Loucy (cell line): ENCODE measurements around the gene HIRIP3.

Experiments
- H2AFZ ChIP-seq: fragments of 200-600 bp; sonication (generic); 2 replicates; pipeline ENCODE4 v1.6.0; 2016; ENCODE audit warnings: antibody characterized with exemption, mild to moderate bottlenecking, low read length, moderate library complexity
- H3F3A ChIP-seq: fragments of 200-600 bp; 2 replicates; pipeline ENCODE4 v1.6.0; 2016; ENCODE audit warnings: antibody characterized with exemption, low read depth, mild to moderate bottlenecking
- H3K27me3 ChIP-seq: fragments of 200-600 bp; sonication (generic); 2 replicates; pipeline ENCODE4 v1.6.1; 2014; ENCODE audit warnings: low read length, mild to moderate bottlenecking; ENCODE audit not compliant: insufficient read depth, poor library complexity, severe bottlenecking
- H3K36me3 ChIP-seq: fragments of 200-600 bp; sonication (generic); 2 replicates; pipeline ENCODE4 v1.6.1; 2016; ENCODE audit warnings: low read length; ENCODE audit not compliant: insufficient read depth
- H3K4me1 ChIP-seq: fragments of 200-600 bp; sonication (generic); 2 replicates; pipeline ENCODE4 v1.5.1; 2014; ENCODE audit warnings: low read length, mild to moderate bottlenecking; ENCODE audit not compliant: insufficient read depth, poor library complexity, severe bottlenecking
- H3K4me2 ChIP-seq: fragments of 200-600 bp; sonication (generic); 2 replicates; pipeline ENCODE4 v1.6.0; 2014; ENCODE audit warnings: antibody characterized with exemption, low read length, low read depth, mild to moderate bottlenecking; ENCODE audit not compliant: poor library complexity, severe bottlenecking
- H3K4me3 ChIP-seq: fragments of 200-600 bp; sonication (generic); 2 replicates; pipeline ENCODE4 v1.5.1; 2014; ENCODE audit warnings: low read length, mild to moderate bottlenecking, mixed read lengths; ENCODE audit not compliant: poor library complexity, severe bottlenecking
- H3K79me2 ChIP-seq: fragments of 200-600 bp; sonication (generic); 2 replicates; pipeline ENCODE4 v1.6.1; 2014; ENCODE audit warnings: low read length; ENCODE audit not compliant: insufficient read depth
- H3K9ac ChIP-seq: fragments of 200-600 bp; sonication (generic); 2 replicates; pipeline ENCODE4 v1.6.0; 2014; ENCODE audit warnings: mild to moderate bottlenecking, low read depth, low read length, moderate library complexity; ENCODE audit not compliant: poor library complexity, severe bottlenecking
- H3K9me2 ChIP-seq: fragments of 200-600 bp; sonication (generic); replicated peaks from 2 replicates; pipeline ENCODE4 v1.6.1; 2016; ENCODE audit warnings: low read depth, low read length, mixed read lengths
- H3K9me3 ChIP-seq: fragments of 200-600 bp; sonication (generic); 2 replicates; pipeline ENCODE4 v1.6.1; 2014; ENCODE audit warnings: mild to moderate bottlenecking, antibody characterized with exemption, low read length, low read depth; ENCODE audit not compliant: insufficient read depth
- H4K20me1 ChIP-seq: fragments of 200-600 bp; sonication (generic); 2 replicates; pipeline ENCODE4 v1.6.0; 2014; ENCODE audit warnings: antibody characterized with exemption, low read length, mild to moderate bottlenecking; ENCODE audit not compliant: insufficient read depth, poor library complexity, severe bottlenecking
- CTCF ChIP-seq: fragments of 200-600 bp; sonication (generic); conservative IDR thresholded peaks from 2 replicates; pipeline ENCODE4 v1.5.1; 2014; ENCODE audit warnings: mild to moderate bottlenecking, antibody characterized with exemption, low read length
- EZH2phosphoT487 ChIP-seq: fragments of 200-600 bp; IDR thresholded peaks from 2 replicates; pipeline ENCODE4 v1.6.1; 2018; ENCODE audit warnings: antibody characterized with exemption, mild to moderate bottlenecking, moderate library complexity, borderline replicate concordance

The HIRIP3 gene

GRCh38 chr16:30006095-30006473 is 10.7 kb upstream of the HIRIP3 start:
- Histone ChIP-seq H3K4me1 (no peaks in the 10 kb centered on the region), H3K9me2 (no peaks in the 10 kb centered on the region), H3K9ac (no peak overlapping the region), H3K36me3 (no peaks in the 10 kb centered on the region), H3F3A (no peaks in the 10 kb centered on the region), H2AFZ (no peak overlapping the region), H3K27me3 (no peaks in the 10 kb centered on the region), H3K4me2 (no peak overlapping the region), H3K9me3 (no peaks in the 10 kb centered on the region), H3K79me2 (no peaks in the 10 kb centered on the region), H3K4me3 (no peak overlapping the region), H4K20me1 (peaks cover 2% of the 10 kb centered on the region)
- TF ChIP-seq CTCF (no peak), EZH2phosphoT487 (no peak)

DNA sequence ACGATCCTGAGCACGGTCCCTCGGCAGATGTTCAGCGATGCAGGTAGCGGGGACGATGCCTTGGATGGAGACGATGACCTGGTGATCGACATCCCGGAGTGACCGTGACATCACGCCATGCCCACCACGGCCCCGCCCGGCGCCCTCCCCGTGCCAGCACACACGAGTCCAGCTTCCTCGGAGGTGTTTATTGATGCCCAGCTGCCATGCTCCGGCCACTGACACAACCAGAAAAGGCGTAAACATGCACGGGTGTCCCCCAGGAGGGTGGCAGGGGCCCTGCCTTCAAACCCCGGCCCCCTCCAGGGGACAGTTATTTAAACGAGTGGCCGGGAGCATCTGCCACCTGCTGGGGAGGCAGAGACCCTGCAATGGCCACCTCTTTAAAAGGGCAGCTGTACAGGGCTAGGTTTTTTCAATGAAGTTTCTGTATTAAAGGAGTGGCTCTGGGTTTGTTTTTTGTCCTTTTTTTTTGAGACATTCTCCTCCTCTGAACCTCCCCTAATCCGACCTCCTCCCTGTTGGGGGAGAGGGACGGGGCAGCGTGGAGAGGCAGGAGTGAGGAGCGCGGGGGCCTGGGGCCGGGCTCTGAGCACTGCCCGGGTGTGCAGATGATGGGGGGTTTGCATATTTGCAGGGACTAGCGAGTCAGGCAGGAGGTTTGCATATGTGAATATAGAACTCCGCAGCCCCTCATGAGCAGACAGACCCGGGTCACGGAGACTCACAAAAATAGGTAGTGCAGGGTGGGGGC is 10.1 kb upstream of the HIRIP3 start:
- Histone ChIP-seq H4K20me1 (peaks cover 2% of the 10 kb centered on the region), H3K4me2 (no peak overlapping the region), H2AFZ (no peak overlapping the region), H3K36me3 (no peaks in the 10 kb centered on the region), H3K9me2 (no peaks in the 10 kb centered on the region), H3K27me3 (no peaks in the 10 kb centered on the region), H3K4me1 (no peaks in the 10 kb centered on the region), H3K9me3 (no peaks in the 10 kb centered on the region), H3K79me2 (no peaks in the 10 kb centered on the region), H3K4me3 (no peak overlapping the region), H3K9ac (no peak overlapping the region), H3F3A (no peaks in the 10 kb centered on the region)
- peak; percentile 86 for TF ChIP-seq CTCF
- TF ChIP-seq EZH2phosphoT487, result no peak

- H3K4me1 ChIP-seq, result no peaks in the 10 kb centered on the region
- H3K4me3 ChIP-seq, result no peak overlapping the region
- H3F3A ChIP-seq, result no peaks in the 10 kb centered on the region
- H3K4me2 ChIP-seq, result no peak overlapping the region
- no peak overlapping the region for H2AFZ ChIP-seq
- no peaks in the 10 kb centered on the region for H3K9me2 ChIP-seq
- H4K20me1 ChIP-seq, result peaks cover 2% of the 10 kb centered on the region
- no peaks in the 10 kb centered on the region for H3K79me2 ChIP-seq
- no peaks in the 10 kb centered on the region for H3K36me3 ChIP-seq
- H3K9me3 ChIP-seq, result no peaks in the 10 kb centered on the region
- TF ChIP-seq EZH2phosphoT487 (no peak), CTCF (no peak)
- H3K27me3 ChIP-seq, result no peaks in the 10 kb centered on the region
- H3K9ac ChIP-seq, result no peak overlapping the region
Observed at GRCh38 chr16:30004811-30005242, 9.4 kb upstream of the HIRIP3 start.
